Thyroid gland (tissue), 4 donors: ENCODE results near the gene VWA1. TPM values are rescaled to one million over a fixed set of nuclear protein-coding genes. Genes with fewer than 3 reads are reported as not detected.
A peak's percentile ranks its signal among the peaks of the same experiment; 100 is the strongest.
"Not testable (repeated sequence)": the region's sequence is repeated elsewhere in the genome, so short reads cannot be mapped to it uniquely, and the experiment has no call there.

ENCODE experiments used
- DNase-seq, 2 donors: peaks; one replicate each; pipeline ENCODE4 v3.0.0-alpha.2; 2019
- H3K27ac ChIP-seq, 3 donors: fragments of 200-600 bp; sonication (generic); 1 replicate in 2 of 3; 2 replicates in 1 of 3; pipeline ENCODE4 v1.5.1; 2016 to 2019; ENCODE audit warnings: mild to moderate bottlenecking in 1 of 3, moderate library complexity in 1 of 3
- H3K27me3 ChIP-seq: fragments of 200-600 bp; sonication (generic); one replicate; pipeline ENCODE4 v1.5.1; 2019
- H3K36me3 ChIP-seq, 2 donors: fragments of 200-600 bp; sonication (generic); one replicate each; pipeline ENCODE4 v1.5.1; 2016 to 2019
- H3K4me1 ChIP-seq, 2 donors: fragments of 200-600 bp; sonication (generic); one replicate each; pipeline ENCODE4 v1.5.1; 2017 to 2019
- H3K4me3 ChIP-seq, 3 donors: fragments of 200-600 bp; sonication (generic); replicated peaks in 1 of 3; 1 replicate in 2 of 3; 2 replicates in 1 of 3; pipeline ENCODE4 v1.5.1; 2016; ENCODE audit warnings: mild to moderate bottlenecking in 1 of 3
- H3K9me3 ChIP-seq: fragments of 200-600 bp; sonication (generic); one replicate; pipeline ENCODE4 v1.5.1; 2017
- CTCF ChIP-seq, 6 experiments: fragments of 200-600 bp in 3 of 6; fragments of 450-650 bp in 3 of 6; sonication (generic) in 3 of 6; IDR thresholded peaks; one replicate each; pipeline ENCODE4 v1.5.1; 2016 to 2019; ENCODE audit warnings: antibody characterized with exemption in 6 of 6, mild to moderate bottlenecking in 2 of 6, inconsistent platforms in 1 of 6, moderate library complexity in 1 of 6
- POLR2A ChIP-seq, 2 donors: fragments of 450-650 bp; IDR thresholded peaks; one replicate each; pipeline ENCODE4 v1.6.1; 2017; ENCODE audit warnings: antibody characterized with exemption in 2 of 2, mild to moderate bottlenecking in 2 of 2, moderate library complexity in 1 of 2
- WGBS, 2 donors: methylation state at CpG; one replicate each; pipeline ENCODE4 v1.1.5; 2017; 5-methylcytosine and 5-hydroxymethylcytosine counted together
- intact Hi-C: fragments of 100-400 bp; cut with DNase I; formaldehyde crosslinking; loops from one replicate; pipeline ENCODE4 v1.15.1; 2023
- total RNA-seq, 4 donors: library from RNA; depleted of rRNA; stranded (reverse); fragments of >200 nt; gene quantifications; one replicate each; pipeline ENCODE4 v1.2.3, GENCODE V29; 2016

Gene VWA1
- total RNA-seq, 4 donors from 2014 or later, result 11.4 to 52.0 (median 30.3) TPM

GRCh38 chr1:1470626-1471388, 35.3 kb downstream of the VWA1 start:
- no peak for TF ChIP-seq CTCF (IDR thresholded peaks at IDR 0.05)
- TF ChIP-seq POLR2A (IDR thresholded peaks at IDR 0.05), result no peak
- WGBS, 2 donors, result 12 to 20% methylated on average over 16 of the region's 16 CpGs
- H3K9me3 ChIP-seq, result no peaks in the 10 kb centered on the region
- peak; percentile 21 to 38 for DNase-seq
- H3K4me1 ChIP-seq, result peaks cover 7 to 20% of the 10 kb centered on the region in 2 donors
- H3K4me3 ChIP-seq, result peak overlapping the region; percentile 7 to 69 (median 34)
- intact Hi-C loops, result no loop called here
- no peaks in the 10 kb centered on the region for H3K27me3 ChIP-seq
- peak overlapping the region; percentile 4 to 73 (median 69) for H3K27ac ChIP-seq
- H3K36me3 ChIP-seq, result no peaks in the 10 kb centered on the region

GRCh38 chr1:1471389-1472052, 36.0 kb downstream of the VWA1 start, which contains the start of gene ATAD3B:
Gene ATAD3B, plus strand, starts transcription at chr1:1471765. Its CDS starts 120 bp downstream, at chr1:1471885.
- peak; percentile 95 to 96 for DNase-seq
- H3K27me3 ChIP-seq, result no peaks in the 10 kb centered on the region
- no peaks in the 10 kb centered on the region for H3K9me3 ChIP-seq
- H3K4me3 ChIP-seq, result peak within 1 kb of the TSS; percentile 7 to 69 (median 34)
- H3K27ac ChIP-seq, result peak within 1 kb of the TSS; percentile 4 to 73 (median 69)
- intact Hi-C loops, result no loop called here
- no peaks in the 10 kb centered on the region for H3K36me3 ChIP-seq
- TF ChIP-seq POLR2A (IDR thresholded peaks at IDR 0.05) (peak in 1 of 2 donors; percentile 69), CTCF (IDR thresholded peaks at IDR 0.05) (no peak)
- peaks cover 7 to 20% of the 10 kb centered on the region in 2 donors for H3K4me1 ChIP-seq
- WGBS, 2 donors, result 0 to 1% methylated on average over 2 to 25 of the region's 87 CpGs

GRCh38 chr1:1472053-1472876, 36.8 kb downstream of the VWA1 start:
- DNase-seq, intact Hi-C loops, H3K36me3 ChIP-seq, H3K9me3 ChIP-seq, H3K27me3 ChIP-seq, H3K27ac ChIP-seq: not testable (repeated sequence)
- Histone ChIP-seq H3K4me1 (peaks cover 7 to 20% of the 10 kb centered on the region in 2 donors), H3K4me3 (peak overlapping the region in 1 of 3 donors; percentile 69)
- whole genome bisulfite sequencing, 2 donors, result 9 to 17% methylated on average over 11 to 12 of the region's 65 CpGs

- H3K27ac ChIP-seq, intact Hi-C loops, H3K9me3 ChIP-seq, DNase-seq, H3K27me3 ChIP-seq, H3K4me3 ChIP-seq: not testable (repeated sequence)
- H3K36me3 ChIP-seq, result peaks cover 12 to 19% of the 10 kb centered on the region in 2 donors
- H3K4me1 ChIP-seq, result peaks cover under 1 to 13% of the 10 kb centered on the region in 2 donors
- 97 to 98% methylated on average over 7 to 9 of the region's 17 CpGs for WGBS, 2 donors
Observed at GRCh38 chr1:1476011-1476410, 40.5 kb downstream of the VWA1 start.

- intact Hi-C loops, result no loop called here
- Histone ChIP-seq H3K36me3 (peaks cover 12 to 19% of the 10 kb centered on the region in 2 donors), H3K27ac (no peak overlapping the region), H3K4me3 (no peak overlapping the region), H3K27me3 (no peaks in the 10 kb centered on the region), H3K9me3 (no peaks in the 10 kb centered on the region), H3K4me1 (peaks cover 0 to 13% of the 10 kb centered on the region in 2 donors)
- TF ChIP-seq POLR2A (IDR thresholded peaks at IDR 0.05) (no peak), CTCF (IDR thresholded peaks at IDR 0.05) (no peak)
- no peak for DNase-seq
- 97 to 98% methylated on average over 22 of the region's 22 CpGs for WGBS, 2 donors
Observed at GRCh38 chr1:1477206-1477605, 41.7 kb downstream of the VWA1 start.
